ENCODE measurements around the gene SLC6A4. TPM values are rescaled to one million over a fixed set of nuclear protein-coding genes. Genes with fewer than 3 reads are reported as not detected.

SLC6A4 gene
- total RNA-seq (under 1 TPM in 9 of 10 donors, not detected in 1; 0.13 to 0.71 (median 0.28) TPM), polyA plus RNA-seq (under 1 TPM; 0.29 to 0.52 TPM)
- long read RNA-seq, donor 1 = 0 reads
- long read RNA-seq, donor 2 = 0 reads
- long read RNA-seq, donor 3 = 0 reads

DNA sequence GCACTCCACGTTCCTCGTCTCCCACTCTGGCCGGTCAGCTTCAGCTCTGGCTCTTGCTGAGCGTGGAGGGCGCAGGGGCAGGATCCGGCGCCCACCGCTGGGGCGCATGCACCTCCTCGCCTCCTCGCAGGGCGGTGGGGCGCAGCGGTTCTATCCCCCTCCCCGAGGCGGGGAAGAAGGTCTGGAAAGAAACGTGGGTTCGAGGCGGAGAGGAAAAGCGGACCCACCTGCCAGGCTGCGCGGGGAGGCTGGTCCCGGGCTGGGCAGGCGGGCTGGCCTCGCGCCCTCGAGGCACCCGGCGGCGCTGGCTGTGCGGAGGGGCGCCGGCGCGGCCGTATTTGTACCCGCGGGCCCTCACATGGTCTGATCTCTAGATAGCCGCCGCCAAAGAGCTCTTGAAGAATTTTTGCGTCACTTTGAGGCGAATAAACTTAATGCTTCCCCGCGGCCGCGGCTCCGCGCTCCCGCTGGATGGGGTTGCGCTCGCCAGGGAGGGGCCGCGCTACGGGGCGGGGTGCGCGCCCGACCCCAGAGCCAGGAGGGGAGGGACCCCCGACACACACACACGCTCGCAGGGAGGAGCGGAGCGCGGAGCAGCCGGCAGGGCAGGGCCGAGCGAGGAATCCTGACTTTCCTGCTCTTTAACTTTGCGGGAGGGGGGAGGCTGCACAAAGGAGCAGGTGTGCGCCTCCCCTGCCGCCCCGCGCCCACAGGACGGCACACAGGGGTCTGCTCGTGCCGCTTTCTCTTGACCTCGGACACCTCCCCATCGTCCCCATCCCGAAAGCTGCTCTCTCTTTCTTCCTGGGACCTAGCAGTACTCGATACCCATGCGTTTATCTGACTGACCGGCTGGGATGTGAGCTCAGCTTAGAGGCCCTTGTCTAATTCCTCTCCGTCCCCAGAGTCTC is at the start of gene SLC6A4:
Gene SLC6A4 (minus strand): TSS at position 312 of the 911 bp plus-strand sequence. CDS start 13,739 bp downstream, outside the sequence.
- H3K27me3 ChIP-seq = peaks cover 8 to 71% (median 42%) of the 10 kb centered on the region in 7 donors
- no peak within 1 kb of the TSS for H3K27ac ChIP-seq

DNA sequence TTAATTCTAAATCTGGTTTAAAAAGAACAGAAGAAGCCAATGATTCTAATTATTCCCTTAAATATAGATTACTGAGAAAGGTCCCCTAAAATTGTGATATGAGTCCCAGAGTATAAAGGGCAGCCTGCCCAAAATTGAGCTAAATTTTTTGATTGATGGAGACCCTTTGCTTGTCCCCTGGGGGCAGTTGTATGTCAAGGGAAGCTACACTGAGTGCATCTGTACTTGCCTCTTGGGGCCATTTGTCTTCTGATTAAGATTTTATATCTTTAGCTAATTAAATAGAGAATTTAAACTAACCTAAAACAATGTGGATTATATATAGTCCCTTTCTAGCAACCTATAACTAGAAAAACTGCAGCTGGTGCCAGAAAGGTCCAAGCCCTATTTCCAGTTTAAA is 43.7 kb upstream of the SLC6A4 start:
- DNase-seq (no peak), ATAC-seq (no peak)
- H3K9me3 ChIP-seq = no peaks in the 10 kb centered on the region
- H3K36me3 ChIP-seq = peaks cover 0 to 96% (median 24%) of the 10 kb centered on the region in 9 donors
- intact Hi-C loops (cut with DNase I) = loop anchor here in 6 of 10 donors (2.0 to 10.0 kb wide), 6 partner anchors 152 to 177 kb away; no protein-coding TSS in a partner anchor
- TF ChIP-seq, protein P1, sequence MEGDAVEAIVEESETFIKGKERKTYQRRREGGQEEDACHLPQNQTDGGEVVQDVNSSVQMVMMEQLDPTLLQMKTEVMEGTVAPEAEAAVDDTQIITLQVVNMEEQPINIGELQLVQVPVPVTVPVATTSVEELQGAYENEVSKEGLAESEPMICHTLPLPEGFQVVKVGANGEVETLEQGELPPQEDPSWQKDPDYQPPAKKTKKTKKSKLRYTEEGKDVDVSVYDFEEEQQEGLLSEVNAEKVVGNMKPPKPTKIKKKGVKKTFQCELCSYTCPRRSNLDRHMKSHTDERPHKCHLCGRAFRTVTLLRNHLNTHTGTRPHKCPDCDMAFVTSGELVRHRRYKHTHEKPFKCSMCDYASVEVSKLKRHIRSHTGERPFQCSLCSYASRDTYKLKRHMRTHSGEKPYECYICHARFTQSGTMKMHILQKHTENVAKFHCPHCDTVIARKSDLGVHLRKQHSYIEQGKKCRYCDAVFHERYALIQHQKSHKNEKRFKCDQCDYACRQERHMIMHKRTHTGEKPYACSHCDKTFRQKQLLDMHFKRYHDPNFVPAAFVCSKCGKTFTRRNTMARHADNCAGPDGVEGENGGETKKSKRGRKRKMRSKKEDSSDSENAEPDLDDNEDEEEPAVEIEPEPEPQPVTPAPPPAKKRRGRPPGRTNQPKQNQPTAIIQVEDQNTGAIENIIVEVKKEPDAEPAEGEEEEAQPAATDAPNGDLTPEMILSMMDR (IDR thresholded peaks at IDR 0.05) = no peak
- H3K4me1 ChIP-seq = peaks cover 0 to 14% (median 0%) of the 10 kb centered on the region in 9 donors
- no peak overlapping the region for H3K4me3 ChIP-seq
- no peaks in the 10 kb centered on the region for H3K27me3 ChIP-seq
- H3K27ac ChIP-seq = no peak overlapping the region

More for the DNA sequence above, at the start of gene SLC6A4:
- peak in 6 of 8 donors; percentile 14 to 55 (median 39) for ATAC-seq
- DNase-seq = no peak
- peak within 1 kb of the TSS; percentile 28 to 63 (median 49) for H3K4me3 ChIP-seq
- no peaks in the 10 kb centered on the region for H3K36me3 ChIP-seq
- WGBS, 2 donors = 1 to 3% methylated on average over 74 to 82 of the region's 82 CpGs
- H3K9me3 ChIP-seq = no peaks in the 10 kb centered on the region
- H3K4me1 ChIP-seq = peaks cover 11 to 33% (median 22%) of the 10 kb centered on the region in 9 donors
- TF ChIP-seq, protein P1 (IDR thresholded peaks at IDR 0.05) = no peak
- intact Hi-C loops (cut with DNase I) = no loop called here

DNA sequence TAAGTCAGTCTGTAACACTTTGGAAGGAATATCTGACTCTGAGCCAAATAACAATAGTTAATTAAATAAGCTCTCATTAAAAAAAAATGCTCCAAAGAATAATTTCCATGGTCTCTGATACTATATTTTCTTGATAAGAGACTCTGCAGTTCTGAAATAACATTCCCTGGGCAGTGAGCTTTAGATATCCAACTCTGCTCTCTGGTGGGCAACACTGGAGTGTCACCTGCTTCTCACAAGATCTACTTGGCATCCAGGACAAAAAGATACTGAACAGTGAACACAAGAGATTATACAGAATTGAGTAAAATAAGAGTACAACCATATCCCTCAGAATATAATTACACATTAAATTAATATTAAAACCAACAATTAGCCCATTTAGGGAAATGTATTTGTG is 42.5 kb upstream of the SLC6A4 start:
- H3K4me3 ChIP-seq = no peak overlapping the region
- DNase-seq (peak in 1 of 2 donors; percentile 14), ATAC-seq (peak in 7 of 8 donors; percentile 52 to 81 (median 69))
- no peaks in the 10 kb centered on the region for H3K27me3 ChIP-seq
- TF ChIP-seq, protein P1 (IDR thresholded peaks at IDR 0.05) = peak in 8 of 9 donors; percentile 26 to 69 (median 54)
- intact Hi-C loops (cut with DNase I) = loop anchor here in 6 of 10 donors (2.0 to 10.0 kb wide), 6 partner anchors 151 to 176 kb away; no protein-coding TSS in a partner anchor
- H3K36me3 ChIP-seq = peaks cover 0 to 96% (median 35%) of the 10 kb centered on the region in 9 donors
- H3K4me1 ChIP-seq = peaks cover 0 to 14% (median 0%) of the 10 kb centered on the region in 9 donors
- no peaks in the 10 kb centered on the region for H3K9me3 ChIP-seq
- H3K27ac ChIP-seq = no peak overlapping the region

DNA sequence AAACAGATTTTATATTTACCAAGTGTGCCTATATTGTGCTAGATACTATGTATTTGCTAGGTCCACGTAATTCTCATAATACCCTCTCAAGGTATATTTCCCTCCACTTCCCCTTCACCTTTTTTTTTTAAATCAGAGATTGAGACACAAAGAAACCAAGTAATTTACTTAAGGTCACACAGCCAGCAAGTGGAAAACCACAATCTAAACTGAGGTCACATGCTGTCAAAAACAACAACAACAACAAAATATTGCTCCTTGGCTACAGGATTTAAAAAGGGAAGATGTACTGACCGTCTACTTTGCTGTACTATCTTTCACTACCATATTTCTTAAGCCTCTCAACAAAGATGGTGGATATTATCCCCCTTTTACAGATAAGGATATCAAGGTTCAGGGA is 40.4 kb upstream of the SLC6A4 start:
- Histone ChIP-seq H3K4me3 (no peak overlapping the region), H3K27ac (no peak overlapping the region), H3K4me1 (peaks cover 0 to 14% (median 0%) of the 10 kb centered on the region in 9 donors), H3K27me3 (no peaks in the 10 kb centered on the region), H3K9me3 (no peaks in the 10 kb centered on the region), H3K36me3 (peaks cover 0 to 96% (median 48%) of the 10 kb centered on the region in 9 donors)
- ATAC-seq = no peak
- intact Hi-C loops (cut with DNase I) = loop anchor here in 7 of 10 donors (2.0 to 10.0 kb wide), 6 partner anchors 149 to 174 kb away; no protein-coding TSS in a partner anchor
- TF ChIP-seq, protein P1 (IDR thresholded peaks at IDR 0.05) = no peak
- no peak for DNase-seq
- WGBS, 2 donors = 90 to 92% methylated on average over 2 of the region's 2 CpGs

Data from heart right ventricle (tissue), 16 donors.